DND-41 (cell line): ENCODE measurements around the gene FRMD8.

Source experiments
- EZH2 ChIP-seq: IDR thresholded peaks from 3 replicates; pipeline ENCODE4 v1.6.1; 2012; ENCODE audit warnings: borderline replicate concordance, low read depth, mild to moderate bottlenecking, moderate library complexity, low read length, inconsistent platforms; ENCODE audit not compliant: severe bottlenecking
- TF ChIP-seq, protein P1 (sequence below): IDR thresholded peaks from 2 replicates; pipeline ENCODE4 v1.5.1; 2012; ENCODE audit warnings: borderline replicate concordance, low read length, moderate library complexity, mild to moderate bottlenecking; ENCODE audit not compliant: poor library complexity, severe bottlenecking; ENCODE audit errors: extremely low read depth

DNA sequence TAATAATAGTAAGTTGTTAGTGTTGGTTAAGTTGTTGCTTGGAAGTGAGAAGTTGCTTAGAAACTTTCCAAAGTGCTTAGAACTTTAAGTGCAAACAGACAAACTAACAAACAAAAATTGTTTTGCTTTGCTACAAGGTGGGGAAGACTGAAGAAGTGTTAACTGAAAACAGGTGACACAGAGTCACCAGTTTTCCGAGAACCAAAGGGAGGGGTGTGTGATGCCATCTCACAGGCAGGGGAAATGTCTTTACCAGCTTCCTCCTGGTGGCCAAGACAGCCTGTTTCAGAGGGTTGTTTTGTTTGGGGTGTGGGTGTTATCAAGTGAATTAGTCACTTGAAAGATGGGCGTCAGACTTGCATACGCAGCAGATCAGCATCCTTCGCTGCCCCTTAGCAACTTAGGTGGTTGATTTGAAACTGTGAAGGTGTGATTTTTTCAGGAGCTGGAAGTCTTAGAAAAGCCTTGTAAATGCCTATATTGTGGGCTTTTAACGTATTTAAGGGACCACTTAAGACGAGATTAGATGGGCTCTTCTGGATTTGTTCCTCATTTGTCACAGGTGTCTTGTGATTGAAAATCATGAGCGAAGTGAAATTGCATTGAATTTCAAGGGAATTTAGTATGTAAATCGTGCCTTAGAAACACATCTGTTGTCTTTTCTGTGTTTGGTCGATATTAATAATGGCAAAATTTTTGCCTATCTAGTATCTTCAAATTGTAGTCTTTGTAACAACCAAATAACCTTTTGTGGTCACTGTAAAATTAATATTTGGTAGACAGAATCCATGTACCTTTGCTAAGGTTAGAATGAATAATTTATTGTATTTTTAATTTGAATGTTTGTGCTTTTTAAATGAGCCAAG, 38.9 kb downstream of the FRMD8 start:
- TF ChIP-seq, protein P1, sequence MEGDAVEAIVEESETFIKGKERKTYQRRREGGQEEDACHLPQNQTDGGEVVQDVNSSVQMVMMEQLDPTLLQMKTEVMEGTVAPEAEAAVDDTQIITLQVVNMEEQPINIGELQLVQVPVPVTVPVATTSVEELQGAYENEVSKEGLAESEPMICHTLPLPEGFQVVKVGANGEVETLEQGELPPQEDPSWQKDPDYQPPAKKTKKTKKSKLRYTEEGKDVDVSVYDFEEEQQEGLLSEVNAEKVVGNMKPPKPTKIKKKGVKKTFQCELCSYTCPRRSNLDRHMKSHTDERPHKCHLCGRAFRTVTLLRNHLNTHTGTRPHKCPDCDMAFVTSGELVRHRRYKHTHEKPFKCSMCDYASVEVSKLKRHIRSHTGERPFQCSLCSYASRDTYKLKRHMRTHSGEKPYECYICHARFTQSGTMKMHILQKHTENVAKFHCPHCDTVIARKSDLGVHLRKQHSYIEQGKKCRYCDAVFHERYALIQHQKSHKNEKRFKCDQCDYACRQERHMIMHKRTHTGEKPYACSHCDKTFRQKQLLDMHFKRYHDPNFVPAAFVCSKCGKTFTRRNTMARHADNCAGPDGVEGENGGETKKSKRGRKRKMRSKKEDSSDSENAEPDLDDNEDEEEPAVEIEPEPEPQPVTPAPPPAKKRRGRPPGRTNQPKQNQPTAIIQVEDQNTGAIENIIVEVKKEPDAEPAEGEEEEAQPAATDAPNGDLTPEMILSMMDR: peak; percentile 49
- TF ChIP-seq EZH2: no peak
